ENCODE measurements around the gene LHFPL3. TPM values are rescaled to one million over a fixed set of nuclear protein-coding genes. Genes with fewer than 3 reads are reported as not detected.

Gene LHFPL3
- total RNA-seq, 1 experiment from 2014 or later = not detected

- no peak overlapping the region for H3K4me2 ChIP-seq (ENCODE audit: insufficient read depth, insufficient read length, low read length)
- no peak overlapping the region for H2BK5ac ChIP-seq (ENCODE audit: insufficient read length, low read length)
- no peak overlapping the region for H2AK5ac ChIP-seq (ENCODE audit: insufficient read length, low read length)
- no peak overlapping the region for H2AFZ ChIP-seq (ENCODE audit: low read length)
- no peak overlapping the region for H3K56ac ChIP-seq (ENCODE audit: insufficient read length, low read depth, low read length)
- H3T11ph ChIP-seq (ENCODE audit: low read length) = no peak overlapping the region
- H4K20me1 ChIP-seq (ENCODE audit: control insufficient read depth, insufficient read depth, insufficient read length) = no peaks in the 10 kb centered on the region
- no peak overlapping the region for H4K91ac ChIP-seq (ENCODE audit: insufficient read length, low read depth, low read length)
- no peaks in the 10 kb centered on the region for H3K23me2 ChIP-seq (ENCODE audit: insufficient read length, low read depth, low read length, poor library complexity, severe bottlenecking)
- no peaks in the 10 kb centered on the region for H3K79me2 ChIP-seq (ENCODE audit: insufficient read depth, low read length)
- H4K8ac ChIP-seq (replicated peaks; ENCODE audit: insufficient read length, low read depth, low read length) = no peak overlapping the region
- no peak for DNase-seq
- no peaks in the 10 kb centered on the region for H3K4me1 ChIP-seq (ENCODE audit: insufficient read depth, low read length)
- no peaks in the 10 kb centered on the region for H3K27me3 ChIP-seq (ENCODE audit: insufficient read depth, low read length)
- no peak overlapping the region for H3K4me3 Mint-ChIP-seq
- no peak overlapping the region for H3K14ac ChIP-seq (ENCODE audit: insufficient read depth, low read length)
- no peaks in the 10 kb centered on the region for H3K9me3 Mint-ChIP-seq
- no peak overlapping the region for H2BK120ac ChIP-seq (ENCODE audit: low read depth, low read length, poor library complexity, severe bottlenecking)
- H3K27ac ChIP-seq (ENCODE audit: insufficient read length, low read depth, low read length) = no peak overlapping the region
- no peak overlapping the region for H2BK15ac ChIP-seq (ENCODE audit: low read depth, low read length)
- TF ChIP-seq, protein P1, sequence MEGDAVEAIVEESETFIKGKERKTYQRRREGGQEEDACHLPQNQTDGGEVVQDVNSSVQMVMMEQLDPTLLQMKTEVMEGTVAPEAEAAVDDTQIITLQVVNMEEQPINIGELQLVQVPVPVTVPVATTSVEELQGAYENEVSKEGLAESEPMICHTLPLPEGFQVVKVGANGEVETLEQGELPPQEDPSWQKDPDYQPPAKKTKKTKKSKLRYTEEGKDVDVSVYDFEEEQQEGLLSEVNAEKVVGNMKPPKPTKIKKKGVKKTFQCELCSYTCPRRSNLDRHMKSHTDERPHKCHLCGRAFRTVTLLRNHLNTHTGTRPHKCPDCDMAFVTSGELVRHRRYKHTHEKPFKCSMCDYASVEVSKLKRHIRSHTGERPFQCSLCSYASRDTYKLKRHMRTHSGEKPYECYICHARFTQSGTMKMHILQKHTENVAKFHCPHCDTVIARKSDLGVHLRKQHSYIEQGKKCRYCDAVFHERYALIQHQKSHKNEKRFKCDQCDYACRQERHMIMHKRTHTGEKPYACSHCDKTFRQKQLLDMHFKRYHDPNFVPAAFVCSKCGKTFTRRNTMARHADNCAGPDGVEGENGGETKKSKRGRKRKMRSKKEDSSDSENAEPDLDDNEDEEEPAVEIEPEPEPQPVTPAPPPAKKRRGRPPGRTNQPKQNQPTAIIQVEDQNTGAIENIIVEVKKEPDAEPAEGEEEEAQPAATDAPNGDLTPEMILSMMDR (conservative IDR thresholded peaks at IDR 0.05) = no peak
- H2BK12ac ChIP-seq (ENCODE audit: insufficient read length, low read depth, low read length) = no peak overlapping the region
- no CpG with 5 or more reads among the region's 3 CpGs for WGBS (ENCODE audit: extremely low coverage, insufficient read length, low lambda C conversion rate)
- no peak overlapping the region for H3K9ac ChIP-seq (ENCODE audit: extremely low read depth, insufficient read length, low read length)
- no peaks in the 10 kb centered on the region for H3K4me1 Mint-ChIP-seq
- H3K79me1 ChIP-seq (ENCODE audit: insufficient read depth, low read depth, low read length, poor library complexity, severe bottlenecking) = no peaks in the 10 kb centered on the region
- no peak overlapping the region for H3K23ac ChIP-seq (ENCODE audit: insufficient read length, low read depth, low read length)
- no peak overlapping the region for H4K5ac ChIP-seq (ENCODE audit: insufficient read length, low read depth, low read length)
- no peak overlapping the region for H2BK20ac ChIP-seq (ENCODE audit: low read depth, low read length, poor library complexity, severe bottlenecking)
- no peak overlapping the region for H3K18ac ChIP-seq (ENCODE audit: insufficient read length, low read depth, low read length)
- H3K36me3 Mint-ChIP-seq (ENCODE audit: insufficient read depth in 1 of 3, low read depth in 3 of 3) = no peaks in the 10 kb centered on the region
- H3K9me3 ChIP-seq (ENCODE audit: control insufficient read depth, low read depth, low read length) = no peaks in the 10 kb centered on the region
- peaks cover 2% of the 10 kb centered on the region; the same call in 1 of the 2 replicates for H3K27me3 Mint-ChIP-seq (ENCODE audit: low read depth)
- no peak overlapping the region for H3K4ac ChIP-seq (ENCODE audit: low read depth, low read length)
- no peak overlapping the region for H3K27ac Mint-ChIP-seq
Observed at GRCh38 chr7:104901240-104901619, 572.8 kb downstream of the LHFPL3 start.
